HG03135 (cell line): ENCODE measurements around the gene PLEKHG3.

ENCODE experiments used
- ATAC-seq: cut with Tn5 transposase; IDR thresholded peaks from one replicate; pipeline ENCODE4 v1.9.1; 2021; ENCODE audit warnings: mild to moderate bottlenecking, moderate library complexity; ENCODE audit not compliant: unreplicated experiment

PLEKHG3 gene

DNA sequence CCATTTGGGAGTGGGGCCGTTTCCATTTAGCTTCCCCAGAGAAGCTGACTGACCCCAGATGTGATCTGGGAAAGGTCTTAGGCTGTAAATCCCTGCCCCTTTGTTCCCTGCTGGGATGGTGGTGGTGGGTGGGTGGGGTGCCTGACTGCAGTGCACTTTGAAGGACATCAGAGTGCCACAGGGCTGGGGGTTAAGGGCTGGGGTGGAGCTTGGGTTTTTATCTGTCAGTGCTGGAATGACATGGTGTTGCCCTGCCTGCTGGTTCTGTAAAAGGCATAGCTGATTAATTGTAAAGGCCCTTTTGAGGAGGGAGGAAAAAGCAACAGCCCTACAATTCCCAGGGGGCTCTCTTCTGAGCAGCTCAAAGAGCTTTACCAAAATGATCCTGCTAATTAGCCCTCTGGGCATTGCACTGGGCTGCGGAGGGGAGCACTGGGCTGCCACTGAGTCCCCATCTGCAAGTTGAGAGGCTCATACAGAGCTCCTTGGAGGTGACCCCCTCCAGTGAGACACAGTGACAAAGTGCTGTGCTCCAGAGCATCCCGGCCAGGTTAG, 21.1 kb downstream of the PLEKHG3 start:
- no peak for ATAC-seq

DNA sequence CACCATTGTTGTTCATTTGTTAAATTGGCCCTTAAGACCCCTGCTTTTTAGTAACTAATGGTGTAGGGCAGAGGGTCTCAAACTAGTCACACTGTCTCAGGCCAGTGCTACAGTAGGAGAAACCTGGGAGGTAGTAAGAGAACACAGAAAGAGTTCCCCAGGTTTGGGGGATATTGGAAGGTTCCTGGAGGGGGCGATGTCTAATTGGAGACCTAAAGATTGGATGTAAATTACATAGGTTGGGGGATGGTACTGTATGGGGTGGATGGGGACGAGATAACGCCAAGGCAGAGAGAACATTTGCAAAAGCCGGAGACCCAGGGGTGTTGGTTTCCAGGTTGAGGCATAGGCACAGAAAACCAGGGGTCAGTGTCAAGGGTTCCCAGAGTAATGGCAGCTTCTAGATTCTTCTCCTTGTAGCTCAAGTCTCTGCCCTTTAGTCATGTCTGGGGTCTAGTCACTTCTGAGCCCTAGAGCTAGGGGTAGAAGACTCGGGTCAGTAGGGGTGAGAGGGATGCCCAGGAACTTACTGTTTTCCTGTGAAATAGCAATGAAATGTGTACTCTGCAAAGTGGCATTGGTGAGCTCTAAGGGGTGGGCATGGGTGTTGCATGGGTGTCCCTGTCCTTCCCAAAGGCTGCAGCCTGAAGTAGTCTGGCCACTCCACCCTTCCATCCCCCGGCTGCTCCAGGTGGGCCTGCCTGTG, 21.8 kb downstream of the PLEKHG3 start:
- ATAC-seq = no peak

DNA sequence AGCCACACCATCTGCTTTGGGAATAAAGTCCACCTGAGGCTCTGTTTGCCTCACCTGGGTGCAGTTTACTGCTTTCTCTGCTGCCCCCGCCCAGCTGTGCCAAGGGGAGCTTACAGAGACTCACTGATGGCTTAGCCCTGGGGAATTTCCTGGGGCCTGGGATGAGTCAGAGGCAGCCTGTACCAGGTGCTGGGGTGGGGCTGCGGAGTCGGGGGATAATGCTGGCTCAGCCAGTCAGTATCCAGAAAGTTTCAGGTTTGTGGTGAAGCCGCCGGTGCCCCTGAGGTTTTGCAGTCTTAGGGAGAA, 22.3 kb downstream of the PLEKHG3 start:
- no peak for ATAC-seq

DNA sequence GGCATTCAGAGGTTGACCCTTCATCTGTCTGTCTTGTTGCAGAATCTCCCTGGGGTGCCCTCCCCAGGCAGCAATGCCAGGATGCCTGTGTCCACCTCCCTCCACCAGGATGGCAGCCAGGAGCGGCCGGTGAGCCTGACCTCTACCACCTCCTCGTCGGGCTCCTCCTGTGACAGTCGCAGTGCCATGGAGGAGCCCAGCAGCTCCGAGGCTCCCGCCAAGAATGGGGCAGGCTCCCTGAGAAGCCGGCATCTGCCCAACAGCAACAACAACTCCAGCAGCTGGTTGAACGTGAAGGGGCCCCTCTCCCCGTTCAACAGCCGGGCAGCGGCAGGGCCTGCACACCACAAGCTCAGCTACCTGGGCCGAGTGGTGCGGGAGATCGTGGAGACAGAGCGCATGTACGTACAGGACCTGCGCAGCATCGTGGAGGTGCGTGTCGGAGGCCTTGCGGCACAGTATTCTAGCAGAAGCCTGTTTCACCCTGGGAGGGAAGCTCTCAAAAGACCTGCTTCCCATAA, 23.4 kb downstream of the PLEKHG3 start:
- ATAC-seq = no peak

DNA sequence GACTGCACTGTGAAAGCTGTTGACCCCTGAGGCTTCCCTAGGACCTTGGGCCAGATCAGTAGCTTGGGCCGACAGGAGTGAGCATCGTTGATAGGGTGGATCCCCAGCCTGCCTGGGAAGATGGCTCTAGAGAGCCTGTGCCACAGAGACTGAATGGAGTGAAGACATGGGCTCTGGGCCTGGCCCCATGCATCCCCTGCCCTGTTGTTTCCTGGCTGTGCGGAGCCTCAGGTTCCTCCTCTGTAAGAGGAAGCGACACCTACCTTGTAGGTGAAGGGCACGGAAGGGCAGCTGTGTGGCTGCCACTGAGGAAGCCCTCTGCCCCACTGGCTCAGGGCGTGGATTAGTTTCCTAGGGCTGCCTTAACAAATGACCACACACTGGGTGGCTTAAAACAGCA, 23.9 kb downstream of the PLEKHG3 start:
- ATAC-seq = no peak

DNA sequence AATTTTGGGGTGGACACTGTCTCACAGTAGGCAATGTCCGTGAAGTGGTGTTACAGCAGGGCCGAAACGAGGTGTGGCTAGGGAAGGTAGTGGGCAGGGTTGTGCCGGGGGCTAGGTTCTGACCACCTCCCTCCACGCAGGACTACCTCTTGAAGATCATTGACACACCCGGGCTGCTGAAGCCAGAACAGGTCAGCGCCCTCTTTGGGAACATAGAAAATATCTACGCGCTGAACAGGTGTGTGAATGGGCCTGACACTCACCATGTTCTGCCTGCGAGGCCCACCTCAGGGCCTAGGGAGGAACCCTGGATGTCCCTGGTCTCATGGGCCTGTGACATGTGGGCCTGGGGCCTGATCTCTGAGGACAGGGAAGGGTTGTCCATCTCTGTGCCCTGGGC, 24.6 kb downstream of the PLEKHG3 start:
- ATAC-seq = no peak

DNA sequence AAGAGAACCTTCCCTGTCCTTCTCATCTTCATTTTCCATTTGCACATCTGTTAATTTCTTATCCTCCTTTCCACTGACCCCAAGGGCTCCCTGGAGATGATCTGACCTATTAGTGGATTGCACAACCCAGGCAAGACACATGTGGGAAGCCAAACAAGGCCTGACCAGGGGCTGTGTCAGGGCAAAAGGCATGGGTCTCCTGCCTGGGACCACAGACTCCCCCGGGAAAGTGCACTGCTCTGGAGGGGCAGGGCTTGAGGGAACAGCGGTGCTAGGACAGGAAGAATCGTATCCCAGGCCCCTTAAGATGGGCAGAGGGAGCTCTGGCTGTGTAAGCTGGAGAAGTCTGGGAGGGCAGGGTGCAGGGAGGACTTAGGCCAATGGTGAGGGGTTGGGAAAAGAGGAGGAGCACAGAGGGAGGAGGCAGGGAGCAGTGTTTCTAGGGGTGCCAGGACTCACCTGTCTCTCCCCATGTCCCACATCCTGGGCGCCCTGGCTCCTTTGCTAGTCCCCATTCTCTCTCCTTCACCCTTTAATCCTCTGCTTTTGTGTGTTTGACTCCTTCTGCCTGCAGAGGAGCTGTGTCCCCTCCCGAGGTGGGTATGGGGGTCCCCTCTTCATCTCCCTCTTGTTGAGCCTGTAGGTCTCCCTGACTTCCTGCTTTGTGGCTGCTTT, 25.3 kb downstream of the PLEKHG3 start:
- ATAC-seq = no peak

DNA sequence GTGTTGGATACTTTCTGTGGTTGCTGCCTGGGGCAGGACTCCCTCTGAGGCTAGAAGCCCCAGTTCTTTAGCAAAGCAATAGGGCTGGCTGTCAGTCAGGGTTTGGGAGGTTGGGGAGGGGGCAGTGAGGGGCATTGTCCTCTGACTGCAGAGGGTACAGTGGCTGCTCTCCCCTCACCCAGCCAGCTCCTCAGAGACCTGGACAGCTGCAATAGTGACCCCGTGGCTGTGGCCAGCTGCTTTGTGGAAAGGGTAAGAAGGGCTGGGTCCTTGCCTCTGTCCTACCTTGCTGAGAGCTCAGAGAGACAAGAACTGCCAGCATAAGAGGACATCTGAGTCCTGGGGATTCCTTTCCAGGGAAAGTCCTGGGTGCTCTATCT, 25.8 kb downstream of the PLEKHG3 start:
- ATAC-seq = no peak

DNA sequence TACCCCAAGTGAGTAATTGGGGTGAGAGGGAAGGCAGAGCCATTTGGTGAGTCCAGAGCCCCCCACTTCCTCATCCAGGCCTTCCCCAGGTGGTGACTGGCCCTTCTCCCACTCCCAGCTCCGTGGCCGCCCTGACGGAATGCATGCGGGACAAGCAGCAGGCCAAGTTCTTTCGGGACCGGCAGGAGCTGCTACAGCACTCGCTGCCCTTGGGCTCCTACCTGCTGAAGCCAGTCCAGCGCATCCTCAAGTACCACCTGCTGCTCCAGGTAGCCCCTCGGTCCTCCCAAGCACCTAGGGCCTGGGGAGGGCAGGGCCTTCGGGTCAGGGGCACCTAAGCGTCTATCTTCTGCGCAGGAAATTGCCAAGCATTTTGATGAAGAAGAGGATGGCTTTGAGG, 26.5 kb downstream of the PLEKHG3 start:
- ATAC-seq = no peak

DNA sequence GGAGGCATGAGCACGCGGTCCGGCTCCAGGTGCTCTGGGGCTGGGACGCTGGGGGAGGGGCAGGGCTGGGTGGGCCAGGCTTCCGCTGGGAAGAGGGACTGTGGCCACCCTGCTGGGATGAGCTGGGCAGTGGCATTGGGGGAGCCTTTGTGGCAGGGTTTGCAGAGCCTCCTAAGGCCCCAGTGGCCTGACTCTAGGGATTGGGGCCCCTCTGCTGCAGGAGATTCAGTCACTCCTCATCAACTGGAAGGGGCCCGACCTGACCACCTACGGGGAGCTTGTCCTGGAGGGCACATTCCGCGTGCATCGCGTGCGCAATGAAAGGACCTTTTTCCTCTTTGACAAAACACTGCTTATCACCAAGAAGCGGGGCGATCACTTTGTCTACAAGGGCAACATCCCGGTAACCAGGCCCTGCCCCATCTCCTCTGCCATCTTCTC, 26.9 kb downstream of the PLEKHG3 start:
- no peak for ATAC-seq

DNA sequence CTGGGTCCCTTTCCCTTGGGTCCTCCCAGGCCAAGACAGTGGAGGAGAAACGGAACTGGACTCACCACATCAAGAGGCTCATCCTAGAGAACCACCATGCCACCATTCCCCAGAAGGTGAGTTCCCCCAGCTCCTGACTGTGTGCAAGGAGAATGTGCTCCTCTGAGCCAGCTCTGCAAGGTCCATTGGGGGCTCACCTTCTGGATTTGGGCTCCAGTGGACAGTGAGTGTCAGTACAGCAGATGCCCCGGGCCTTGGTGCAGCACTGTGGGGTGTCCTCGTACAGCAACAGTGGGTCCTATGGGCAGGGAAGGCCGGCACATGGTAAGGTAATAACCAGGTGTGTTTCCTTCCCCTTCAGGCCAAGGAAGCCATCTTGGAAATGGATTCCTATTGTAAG, 27.8 kb downstream of the PLEKHG3 start:
- no peak for ATAC-seq

DNA sequence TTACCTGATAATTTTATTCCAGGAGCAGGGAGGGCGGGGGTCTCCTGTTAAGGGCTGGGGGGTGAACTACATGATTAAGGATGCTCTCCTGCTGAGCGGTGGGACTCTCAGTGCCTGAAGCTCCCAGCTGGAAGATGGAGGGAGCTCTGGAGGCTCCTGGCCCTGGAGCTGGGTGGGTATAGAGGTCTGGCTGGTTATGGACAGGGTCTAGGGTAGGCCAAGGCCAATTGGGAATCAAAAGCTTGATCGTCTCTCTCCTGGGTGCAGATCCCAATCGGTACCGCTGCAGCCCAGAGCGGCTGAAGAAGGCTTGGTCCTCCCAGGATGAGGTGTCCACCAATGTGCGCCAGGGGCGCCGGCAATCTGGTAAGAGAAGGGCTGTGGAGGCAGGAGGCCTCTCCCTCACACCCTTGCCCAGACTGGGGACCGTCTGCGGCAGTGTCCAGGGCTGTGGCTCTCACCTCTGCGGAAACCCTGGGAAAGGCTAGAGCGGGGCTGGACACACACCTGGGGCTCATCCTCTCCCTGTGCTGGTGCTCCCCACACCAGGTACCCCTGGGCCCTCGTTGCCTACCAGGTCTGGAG, 28.4 kb downstream of the PLEKHG3 start:
- ATAC-seq = no peak

DNA sequence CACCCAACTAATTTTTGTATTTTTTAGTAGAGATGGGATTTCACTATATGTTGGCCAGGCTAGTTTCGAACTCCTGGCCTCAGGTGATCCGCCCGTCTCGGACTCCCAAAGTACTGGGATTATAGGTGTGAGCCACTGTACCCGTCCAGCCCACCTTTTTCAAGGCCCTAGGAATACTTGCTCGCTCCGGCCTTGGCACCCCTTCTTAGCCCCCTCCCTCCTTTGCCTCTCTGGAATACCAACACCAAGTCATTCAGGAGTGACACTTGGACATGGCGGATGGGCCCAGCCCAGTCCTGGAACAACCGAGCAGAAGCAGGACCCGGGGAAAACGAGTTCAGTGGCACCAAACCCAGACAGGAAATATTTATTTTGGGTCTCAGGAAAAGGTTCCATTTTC, 29.1 kb downstream of the PLEKHG3 start:
- ATAC-seq = no peak

DNA sequence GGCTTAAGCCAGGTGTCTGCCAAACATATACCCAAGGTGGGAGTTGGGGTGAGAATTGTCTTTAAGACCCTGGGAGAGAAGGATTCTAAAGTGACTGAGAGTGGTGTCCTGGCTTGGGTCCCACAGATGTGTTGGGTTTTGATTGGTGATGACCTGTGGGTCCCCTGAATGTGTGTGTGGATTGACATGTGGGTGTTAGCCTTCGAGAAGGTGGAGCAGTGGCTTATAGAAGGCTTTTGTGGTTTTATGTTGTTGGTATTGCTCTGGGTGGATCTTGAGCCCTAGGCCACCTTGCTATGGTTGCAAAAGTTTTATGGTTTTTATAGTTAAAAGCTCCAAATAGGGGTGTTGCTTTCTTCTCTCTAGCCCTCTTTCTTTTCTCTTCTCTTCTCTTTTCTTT, 29.7 kb downstream of the PLEKHG3 start:
- ATAC-seq = no peak

DNA sequence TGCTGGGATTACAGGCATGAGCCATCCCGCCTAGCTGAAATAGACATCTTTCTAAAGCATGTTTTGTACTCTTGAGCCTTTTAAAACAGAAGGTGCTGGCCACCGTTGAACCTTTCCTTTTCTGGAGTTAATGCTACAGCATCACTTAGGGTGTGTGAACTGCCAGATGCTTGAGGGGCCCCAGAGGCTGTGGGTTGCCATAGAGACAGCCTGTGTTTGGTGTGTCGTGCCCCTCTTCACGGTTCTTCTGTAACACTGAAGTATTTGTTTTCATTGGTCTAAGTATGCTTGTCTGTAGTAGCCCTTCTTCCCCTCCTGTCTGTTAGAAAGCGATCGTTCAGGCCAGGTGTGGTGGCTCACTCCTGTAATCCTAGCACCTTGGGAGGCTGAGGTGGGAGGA, 30.8 kb downstream of the PLEKHG3 start:
- no peak for ATAC-seq

DNA sequence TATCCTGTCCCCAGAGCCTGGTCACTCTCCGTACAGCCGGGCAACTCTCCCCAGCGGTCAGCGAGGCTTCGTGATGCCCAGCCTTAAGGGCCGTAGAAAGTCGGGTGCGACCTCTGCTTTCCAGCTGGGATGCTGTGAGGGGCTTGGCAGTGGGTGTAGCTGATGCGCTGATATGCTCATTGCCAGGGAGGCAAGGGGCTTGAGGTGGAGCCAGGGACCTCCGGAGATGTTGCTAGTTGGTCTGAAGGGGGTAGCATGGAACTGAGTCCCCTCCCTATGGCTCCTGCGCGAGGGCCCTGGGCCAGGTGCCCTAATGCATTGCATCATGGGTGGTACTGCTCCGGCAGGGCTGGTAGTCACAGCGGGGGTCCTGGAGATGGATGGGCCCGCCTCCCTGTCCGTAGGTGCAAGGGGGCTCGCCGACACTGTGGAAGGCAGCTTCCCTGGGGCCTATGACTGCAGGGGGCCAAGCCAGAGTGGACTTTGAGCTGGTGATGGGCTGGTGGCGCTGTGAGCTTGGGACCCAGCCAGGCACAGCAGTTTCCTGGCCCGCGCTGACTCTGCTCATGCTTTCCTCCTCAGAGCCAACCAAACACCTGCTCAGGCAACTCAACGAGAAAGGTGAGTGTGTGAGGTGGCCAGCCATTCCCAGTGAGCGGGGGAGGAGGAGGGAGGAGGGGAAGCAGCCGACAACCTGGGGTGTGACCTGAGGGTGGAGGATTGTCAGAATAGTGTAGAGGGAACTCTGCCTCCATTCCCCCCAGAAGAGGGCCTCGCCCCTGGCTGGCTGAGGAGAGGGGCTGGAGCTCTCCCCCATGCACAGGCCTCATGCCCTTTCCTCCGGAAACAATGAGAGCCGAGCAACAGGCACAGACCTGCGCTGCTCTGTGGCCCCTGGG, 32.3 kb downstream of the PLEKHG3 start:
- no peak for ATAC-seq

DNA sequence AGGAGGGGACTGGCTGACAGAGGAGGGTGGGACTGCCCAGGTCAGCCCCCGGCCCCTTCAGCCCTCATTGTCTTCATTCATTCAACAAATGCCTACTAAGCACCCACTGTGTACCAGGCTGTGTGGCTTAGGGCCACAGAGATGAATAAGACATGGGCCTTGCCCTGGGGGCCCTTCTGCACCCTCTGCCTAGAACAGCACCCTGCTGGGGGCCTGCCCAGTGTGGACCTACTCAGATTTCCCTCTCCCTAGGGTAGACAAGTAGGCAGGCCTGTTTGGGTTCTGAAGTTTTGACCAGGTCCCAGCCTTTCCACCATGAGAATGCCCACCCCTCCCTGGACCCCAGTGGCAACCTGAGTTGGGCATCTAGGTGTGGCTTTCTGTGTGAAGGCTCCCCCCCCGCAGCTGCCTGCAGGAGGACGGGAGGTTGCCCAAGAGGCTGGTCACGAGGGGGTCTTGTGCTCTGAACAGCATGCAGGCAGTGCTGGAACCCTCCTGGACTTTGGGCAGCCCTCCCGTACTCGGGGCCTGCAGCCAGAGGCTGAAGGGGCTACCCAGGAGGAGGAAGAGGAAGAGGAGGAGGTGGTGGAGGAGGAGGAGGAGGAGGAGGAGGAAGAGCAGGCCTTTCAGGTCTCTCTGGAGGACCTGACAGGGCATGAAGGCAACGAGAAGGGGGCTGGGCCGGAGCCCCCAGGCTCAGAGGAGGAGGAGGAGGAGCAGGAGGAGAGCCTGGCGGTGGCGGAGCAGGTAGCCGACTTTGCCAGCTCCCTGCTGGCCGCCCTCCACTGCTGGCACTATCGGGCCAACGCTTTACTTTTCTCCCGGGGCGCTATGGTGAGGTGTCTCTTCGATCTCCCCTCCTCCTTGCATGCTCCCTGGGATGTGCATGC, 33.4 kb downstream of the PLEKHG3 start:
- no peak for ATAC-seq

DNA sequence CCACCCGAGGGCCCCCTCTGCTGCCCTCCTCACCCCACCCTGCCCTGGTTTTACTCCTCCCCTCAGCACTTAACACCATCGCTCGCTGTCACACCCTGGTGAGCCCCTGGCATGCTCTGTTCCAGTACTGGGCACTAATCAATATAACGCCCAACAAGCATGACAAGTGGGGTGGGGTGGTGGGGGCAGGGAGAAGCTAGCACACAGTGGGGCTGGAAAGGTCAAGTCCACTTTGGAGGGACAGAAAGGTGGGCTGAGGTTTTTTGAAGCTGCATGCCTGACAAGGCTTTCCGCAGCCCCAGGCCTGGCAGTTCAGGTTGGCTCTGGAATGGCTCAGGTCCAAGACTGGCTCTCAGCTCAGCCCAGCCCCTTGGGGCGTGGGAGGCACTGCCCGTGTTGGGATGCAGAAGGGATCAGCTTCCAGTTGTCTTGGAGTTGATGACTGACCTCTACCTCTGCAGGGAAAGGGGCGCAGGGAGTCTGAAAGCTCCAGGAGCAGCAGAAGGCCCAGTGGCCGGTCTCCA, 34.1 kb downstream of the PLEKHG3 start:
- ATAC-seq = no peak

DNA sequence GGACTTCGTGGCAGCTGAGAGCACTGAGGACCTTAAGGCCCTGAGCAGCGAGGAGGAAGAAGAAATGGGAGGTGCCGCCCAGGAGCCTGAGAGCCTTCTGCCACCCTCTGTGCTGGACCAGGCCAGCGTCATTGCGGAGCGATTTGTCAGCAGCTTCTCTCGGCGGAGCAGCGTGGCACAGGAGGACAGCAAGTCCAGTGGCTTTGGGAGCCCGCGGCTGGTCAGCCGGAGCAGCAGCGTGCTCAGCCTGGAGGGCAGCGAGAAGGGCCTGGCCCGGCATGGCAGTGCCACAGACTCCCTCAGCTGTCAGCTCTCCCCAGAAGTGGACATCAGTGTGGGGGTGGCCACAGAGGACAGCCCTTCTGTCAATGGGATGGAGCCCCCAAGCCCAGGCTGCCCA, 37.0 kb downstream of the PLEKHG3 start:
- no peak for ATAC-seq

DNA sequence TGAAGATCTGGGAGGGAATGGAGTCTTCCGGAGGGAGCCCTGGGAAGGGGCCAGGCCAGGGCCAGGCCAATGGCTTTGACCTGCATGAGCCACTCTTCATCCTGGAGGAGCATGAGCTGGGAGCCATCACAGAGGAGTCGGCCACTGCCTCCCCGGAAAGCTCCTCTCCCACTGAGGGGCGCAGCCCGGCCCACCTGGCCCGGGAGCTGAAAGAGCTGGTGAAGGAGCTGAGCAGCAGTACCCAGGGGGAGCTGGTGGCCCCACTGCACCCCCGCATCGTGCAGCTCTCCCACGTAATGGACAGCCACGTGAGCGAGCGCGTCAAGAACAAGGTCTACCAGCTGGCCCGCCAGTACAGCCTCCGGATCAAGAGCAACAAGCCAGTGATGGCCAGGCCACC, 37.7 kb downstream of the PLEKHG3 start:
- no peak for ATAC-seq
